ENCODE data around the gene SCAF8.
A peak's percentile ranks its signal among the peaks of the same experiment; 100 is the strongest.
"Not testable (repeated sequence)": the region's sequence is repeated elsewhere in the genome, so short reads cannot be mapped to it uniquely, and the experiment has no call there.

SCAF8 gene

DNA sequence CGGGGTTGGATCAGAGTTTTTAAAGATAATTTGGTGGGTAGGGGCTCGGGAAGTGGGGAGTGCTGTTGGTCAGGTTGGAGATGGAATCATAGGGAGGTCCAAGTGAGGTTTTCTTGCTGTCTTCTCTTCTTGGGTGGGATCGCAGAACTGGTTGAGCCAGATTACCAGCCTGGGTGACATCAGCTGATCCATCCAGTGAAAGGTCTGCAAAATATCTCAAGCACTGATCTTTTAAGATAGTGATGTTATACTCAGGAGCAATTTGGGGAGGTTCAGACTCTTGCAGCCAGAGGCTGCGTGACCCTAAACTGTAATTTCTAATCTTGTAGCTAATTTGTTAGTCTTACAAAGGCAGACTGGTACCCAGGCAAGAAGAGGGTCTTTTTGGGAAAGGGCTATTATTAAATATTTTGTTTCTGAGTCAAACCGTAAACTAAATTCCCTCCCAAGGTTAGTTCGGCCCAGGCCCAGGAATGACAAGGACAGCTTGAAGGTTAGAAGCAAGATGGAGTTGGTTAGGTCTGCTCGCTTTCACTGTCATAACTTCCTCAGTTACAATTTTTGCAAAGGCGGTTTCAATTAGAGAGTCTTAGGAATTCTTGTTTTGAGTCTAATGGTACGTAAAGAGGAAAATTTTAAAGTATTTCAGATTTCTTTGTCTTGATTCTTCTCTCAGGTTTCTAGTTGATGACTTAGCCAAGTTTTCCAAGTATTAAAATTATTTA lies 53.1 kb downstream of the SCAF8 start:
- DNase-seq = no peak

DNA sequence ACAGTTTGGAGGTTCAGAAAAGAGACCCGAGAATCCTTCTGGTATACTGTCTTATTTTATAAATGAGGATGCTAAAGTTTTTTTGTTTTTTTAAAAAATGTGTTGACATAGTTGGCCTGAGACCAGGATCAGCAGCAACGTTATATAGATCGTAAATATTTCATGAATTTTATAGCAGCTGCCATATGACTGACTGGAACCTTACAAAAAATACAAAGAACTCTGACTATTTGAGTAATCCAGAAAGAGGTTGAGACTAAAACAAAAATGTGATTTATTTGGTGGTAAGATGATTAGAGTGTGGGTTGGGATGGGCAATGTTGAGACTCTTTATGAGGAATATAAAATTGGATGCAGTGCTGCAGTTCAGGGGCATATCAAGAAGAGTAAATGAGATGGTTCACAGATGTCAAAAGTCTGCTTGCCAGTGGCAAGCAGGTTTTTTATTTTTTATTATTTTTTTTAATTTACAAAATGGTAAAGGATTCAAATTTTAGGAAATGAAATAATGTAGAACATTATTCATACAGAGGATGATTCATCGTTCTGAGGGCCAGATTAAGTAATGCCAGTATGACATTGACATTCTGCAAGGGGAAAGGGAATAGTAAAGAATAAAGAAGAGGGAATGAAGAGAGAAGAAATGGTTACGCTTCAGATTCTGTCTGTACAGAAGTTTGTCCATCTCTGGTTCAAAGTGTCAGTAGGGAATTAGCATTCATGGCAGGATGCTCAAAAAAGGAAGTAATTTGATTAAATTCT lies 58.5 kb downstream of the SCAF8 start:
- DNase-seq = no peak

DNA sequence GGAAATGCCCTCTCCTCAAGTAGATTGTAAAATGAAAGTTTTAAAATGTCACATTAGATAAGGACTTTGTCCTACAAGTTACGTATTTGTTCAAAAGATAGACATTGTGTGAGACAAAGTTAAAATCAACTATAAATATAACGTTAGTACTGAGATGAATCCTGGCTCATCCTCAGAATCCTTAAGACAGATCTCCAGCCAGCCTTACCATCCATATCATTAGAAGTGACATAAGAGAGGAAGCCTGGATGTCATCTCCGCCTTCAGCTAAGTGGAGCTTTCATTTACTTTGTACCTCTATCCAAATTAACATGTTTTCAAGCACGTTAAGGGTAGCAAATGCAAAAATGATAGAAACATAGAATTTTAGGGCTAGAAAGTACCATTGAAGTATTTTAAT lies 59.1 kb downstream of the SCAF8 start:
- DNase-seq = no peak

DNA sequence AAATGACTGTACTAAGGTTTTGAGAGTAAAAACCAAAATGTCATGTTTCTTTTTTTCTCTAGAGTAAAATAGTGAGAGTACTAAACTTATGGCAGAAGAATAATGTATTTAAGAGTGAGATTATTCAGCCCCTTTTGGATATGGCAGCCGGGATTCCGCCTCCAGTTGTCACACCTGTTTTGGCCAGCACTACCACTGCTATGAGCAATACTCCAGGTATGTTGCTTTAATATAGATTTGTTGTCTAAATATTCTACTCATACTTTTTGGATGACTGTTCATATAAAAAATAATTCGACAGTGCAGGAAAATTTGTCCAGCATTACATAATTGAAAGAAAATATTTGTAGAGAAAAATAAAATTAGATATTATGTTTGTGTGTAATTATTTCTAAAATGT lies 59.5 kb downstream of the SCAF8 start:
- DNase-seq = no peak

DNA sequence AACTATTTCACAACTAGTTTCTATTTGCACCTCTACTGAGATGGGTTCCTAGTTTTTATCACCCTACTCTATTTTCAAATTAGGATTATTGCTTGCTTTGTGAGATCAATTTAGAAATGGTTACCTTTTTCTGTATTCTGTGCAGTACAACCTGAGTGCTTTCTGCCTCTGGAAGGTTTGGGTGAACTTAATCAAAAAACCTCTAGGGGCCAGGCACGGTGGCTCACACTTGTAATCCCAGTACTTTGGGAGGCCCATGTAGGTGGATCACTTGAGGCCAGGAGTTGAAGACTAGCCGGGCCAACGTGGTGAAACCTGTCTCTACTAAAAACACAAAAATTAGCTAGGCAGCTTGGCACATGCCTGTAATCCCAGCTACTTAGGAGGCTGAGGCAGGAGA lies 63.3 kb downstream of the SCAF8 start:
- no peak for DNase-seq

DNA sequence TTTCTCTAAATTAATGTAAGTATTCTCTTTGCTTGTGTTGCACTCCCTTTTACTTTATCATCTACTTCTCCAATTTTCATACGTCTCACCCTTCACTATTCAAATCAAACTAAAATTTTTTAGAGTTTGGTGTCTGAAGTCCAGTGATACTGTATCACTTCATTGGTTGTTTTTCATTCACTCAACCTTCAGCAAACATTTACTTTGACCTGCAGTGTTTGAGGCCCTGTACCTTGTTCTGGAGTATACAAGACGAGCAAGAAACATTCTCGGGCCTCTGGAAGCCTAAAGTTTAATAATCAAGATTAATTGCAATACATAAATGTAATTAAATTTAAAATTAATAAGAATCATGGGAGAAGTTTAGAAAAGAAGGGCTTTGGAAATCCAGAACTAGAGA lies 64.6 kb downstream of the SCAF8 start:
- no peak for DNase-seq

DNA sequence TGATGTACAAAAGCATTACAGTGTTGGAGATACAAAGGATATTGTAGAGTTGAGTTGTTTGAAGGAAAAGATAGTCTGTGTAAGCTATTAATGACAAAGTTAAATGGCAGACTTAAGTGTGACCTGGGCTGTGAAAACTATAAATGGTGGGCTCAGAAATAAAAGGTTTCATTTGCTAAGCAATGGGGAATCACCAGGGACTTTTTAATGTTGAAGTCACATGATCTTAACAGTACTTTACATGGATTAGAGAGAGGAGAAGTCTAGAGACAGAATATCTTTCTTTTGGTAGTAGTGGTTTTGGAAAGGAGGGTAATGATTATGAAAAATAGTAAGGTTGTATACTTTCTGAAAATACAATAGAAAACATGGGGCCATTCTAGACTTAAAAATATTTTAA lies 67.1 kb downstream of the SCAF8 start:
- DNase-seq = no peak

DNA sequence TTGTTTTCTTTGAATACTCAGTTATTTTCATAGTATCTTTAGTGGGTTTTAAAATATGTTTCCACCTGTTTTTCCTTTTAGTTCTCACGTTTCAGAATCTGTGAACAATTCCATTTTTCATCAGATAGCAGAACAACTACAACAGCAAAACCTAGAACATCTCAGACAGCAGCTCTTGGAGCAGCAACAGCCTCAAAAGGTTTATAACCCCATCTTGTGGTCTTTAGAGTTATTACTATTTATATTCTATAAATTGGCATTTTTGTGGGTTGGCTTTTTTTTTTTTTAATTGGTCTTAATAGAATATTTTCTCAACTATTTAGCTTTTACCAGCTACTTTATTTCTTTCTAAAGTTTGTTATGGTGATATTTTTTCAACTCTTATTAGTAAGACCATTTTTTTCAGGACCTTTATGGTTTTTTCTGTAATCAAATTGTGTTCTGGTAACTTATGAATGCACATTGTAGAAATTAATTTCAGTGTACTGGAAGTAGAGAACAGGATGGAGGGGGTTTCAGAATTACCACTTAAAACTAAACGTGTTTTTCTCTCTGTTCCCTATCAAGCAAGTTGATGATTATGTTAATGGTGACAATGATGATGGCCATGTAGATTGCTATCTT lies 72.2 kb downstream of the SCAF8 start:
- DNase-seq = peak; percentile 44

DNA sequence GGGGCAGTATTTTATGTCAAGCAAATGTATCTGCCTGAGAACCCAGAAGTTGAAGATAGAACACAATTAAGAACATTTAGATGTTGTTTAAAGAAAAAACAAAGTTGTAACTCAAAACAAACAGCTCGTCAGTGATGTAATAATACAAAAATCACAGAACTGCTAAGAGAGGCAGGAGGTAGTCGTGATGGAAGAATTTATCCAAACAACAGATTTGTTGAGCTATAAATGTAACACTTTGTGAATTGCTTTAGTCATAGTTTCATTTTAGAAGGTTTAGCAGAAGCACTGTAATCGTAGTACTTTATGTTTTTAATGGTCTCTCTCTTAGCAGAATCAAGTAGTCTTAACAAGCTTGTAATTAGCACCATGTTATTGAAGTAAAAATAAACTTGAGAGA lies 73.6 kb downstream of the SCAF8 start:
- no peak for DNase-seq

DNA sequence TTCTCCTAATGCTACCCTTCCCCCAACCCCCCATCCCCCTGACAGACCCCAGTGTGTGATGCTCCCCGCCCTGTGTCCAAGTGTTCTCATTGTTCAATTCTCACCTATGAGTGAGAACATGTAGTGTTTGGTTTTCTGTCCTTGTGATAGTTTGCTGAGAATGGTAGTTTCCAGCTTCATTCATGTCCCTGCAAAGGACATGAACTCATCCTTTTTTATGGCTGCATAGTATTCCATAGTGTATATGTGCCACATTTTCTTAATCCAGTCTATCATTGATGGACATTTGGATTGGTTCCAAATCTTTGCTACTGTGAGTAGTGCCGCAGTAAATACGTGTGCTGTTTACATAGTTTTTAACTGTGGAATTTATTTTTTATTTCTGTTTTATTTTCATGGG lies 78.4 kb downstream of the SCAF8 start:
- DNase-seq = not testable (repeated sequence)

DNA sequence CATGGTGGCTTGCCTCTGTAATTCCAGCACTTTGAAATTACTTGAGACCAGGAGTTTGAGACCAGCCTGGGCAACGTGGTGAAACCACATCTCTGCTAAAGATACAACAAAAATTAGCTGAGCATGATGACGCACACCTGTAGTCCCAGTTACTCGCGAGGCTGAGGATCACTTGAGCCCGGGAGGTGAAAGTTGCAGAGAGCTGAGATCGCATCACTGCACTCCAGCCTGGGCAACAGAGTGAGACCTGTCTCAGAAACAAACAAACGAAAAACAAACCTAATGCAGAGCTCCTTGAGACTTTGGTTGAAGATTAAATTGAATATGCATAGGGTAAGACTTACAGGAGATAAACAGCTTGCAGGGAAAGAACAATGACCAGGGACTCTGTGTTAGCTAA lies 80.8 kb downstream of the SCAF8 start:
- no peak for DNase-seq

DNA sequence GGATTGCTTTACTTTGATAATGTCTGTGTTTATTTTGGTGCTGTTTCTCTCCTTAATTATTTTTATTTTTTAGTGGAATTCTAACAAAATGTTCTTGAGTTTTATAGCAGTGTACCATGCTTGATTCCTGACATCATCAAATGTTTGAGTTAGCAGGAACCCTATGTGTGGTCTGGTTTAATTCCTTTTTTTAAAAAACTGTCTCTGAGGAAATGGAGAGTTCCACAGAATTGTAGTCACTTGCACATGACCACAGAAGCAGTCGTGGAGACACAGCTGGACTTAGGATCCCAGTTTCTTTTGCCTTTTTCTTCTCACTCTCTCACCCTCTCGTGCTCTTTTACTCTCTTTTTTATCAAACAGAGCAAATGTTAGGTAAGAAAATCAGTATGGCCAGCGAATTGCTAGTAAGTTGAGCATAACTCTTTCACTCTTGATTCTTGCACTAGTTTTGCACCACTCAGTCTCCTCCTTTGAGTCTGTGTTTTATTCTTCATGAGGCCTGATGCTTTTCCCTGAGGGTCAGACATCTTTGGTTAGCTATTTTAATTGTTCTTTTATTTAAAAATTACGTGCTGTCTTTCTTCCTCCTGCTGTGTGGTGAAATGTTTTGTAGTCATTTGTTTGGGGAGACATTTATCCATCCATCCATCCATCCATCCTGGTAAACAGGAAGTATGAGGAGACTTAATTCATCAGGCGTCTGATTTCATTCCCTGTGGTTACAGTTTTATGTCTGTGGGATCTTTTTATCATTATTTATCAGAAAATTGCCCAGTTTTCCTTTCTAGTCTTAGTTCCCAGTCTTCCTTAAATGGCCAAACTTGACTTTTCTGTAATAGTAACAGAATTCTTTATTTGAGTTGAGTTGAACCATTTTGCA lies 83.0 kb downstream of the SCAF8 start:
- DNase-seq = no peak

DNA sequence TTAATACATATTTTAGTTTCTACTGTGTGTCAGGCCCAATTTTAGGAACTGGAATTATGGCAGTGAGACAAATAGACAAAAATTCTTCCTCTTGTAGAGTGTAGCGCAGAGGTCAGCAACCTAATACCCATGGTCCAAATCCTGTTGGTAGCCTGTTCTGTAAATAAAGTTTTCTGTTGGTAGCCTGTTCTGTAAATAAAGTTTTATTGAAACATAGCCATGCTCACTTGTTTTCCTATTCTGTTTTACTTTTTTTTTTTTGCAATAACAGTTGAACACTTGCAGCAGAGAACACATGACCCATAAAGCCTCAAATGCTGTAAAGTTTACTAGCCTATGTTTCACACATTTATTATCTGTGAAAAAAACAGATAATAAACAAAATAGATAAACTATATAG lies 87.9 kb downstream of the SCAF8 start:
- no peak for DNase-seq

DNA sequence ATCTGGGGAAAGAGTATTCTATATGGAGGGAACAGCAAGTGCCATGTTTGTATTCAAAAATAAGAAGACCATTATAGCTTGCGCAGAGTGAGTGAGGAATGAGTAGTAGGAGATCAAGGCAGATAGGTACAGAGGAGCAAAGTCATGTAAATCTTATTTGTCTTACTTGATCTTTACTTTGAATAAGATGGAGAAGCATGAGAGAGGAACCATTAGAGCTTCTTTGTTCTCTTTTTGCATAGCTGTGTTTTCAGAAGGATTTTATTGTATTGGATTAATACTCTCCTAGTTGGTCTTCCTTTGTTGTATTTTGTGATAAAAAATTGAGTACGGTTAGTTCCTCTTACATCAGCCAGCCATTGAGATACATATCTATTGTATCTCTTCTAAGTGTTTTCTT lies 88.4 kb downstream of the SCAF8 start:
- DNase-seq = no peak

DNA sequence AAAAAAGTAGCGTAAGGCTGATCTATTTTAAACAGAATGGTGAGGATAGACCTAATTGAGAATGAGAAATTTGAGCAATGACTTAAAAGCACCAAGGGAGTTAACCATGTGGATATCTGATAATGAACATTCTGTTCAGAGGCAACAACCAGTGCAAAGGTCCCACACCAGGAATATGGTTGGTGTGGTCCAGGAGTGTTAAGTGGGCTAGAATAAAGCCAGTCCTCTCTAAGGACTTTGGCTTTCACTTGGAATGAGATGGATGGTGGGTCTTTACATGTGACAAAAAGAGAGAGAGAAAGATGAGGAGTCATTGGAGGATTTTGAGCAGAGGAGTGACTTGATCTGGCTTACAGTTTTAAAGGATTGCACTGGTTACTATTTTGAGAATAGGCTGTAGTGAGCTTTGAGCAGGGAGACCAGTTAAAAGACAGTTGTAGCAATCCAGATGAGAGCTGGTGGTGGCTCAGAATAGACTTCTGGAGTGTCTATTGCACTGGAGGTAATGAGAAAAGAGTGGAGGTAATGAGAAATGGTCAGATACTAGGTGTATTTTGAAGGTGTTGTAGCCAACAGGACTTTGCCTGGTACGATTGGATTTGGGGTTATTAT lies 89.8 kb downstream of the SCAF8 start:
- DNase-seq = no peak

DNA sequence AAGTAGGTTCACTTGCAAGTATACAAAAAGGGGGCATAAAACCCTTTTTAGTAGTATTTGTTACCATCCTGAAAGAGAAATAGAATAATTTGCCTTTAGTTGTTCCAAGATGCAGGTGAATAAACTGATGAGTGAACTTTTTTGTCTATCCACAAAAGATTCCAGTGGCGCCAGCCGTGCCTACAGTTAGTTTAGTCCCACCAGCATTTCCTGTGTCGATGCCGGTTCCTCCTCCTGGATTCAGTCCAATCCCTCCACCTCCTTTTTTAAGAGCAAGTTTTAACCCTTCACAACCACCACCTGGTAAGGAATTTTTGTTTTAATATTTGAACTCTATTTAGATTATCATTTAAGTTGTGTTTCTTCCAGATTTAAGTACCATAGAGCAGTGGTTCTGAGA lies 90.9 kb downstream of the SCAF8 start:
- no peak for DNase-seq

DNA sequence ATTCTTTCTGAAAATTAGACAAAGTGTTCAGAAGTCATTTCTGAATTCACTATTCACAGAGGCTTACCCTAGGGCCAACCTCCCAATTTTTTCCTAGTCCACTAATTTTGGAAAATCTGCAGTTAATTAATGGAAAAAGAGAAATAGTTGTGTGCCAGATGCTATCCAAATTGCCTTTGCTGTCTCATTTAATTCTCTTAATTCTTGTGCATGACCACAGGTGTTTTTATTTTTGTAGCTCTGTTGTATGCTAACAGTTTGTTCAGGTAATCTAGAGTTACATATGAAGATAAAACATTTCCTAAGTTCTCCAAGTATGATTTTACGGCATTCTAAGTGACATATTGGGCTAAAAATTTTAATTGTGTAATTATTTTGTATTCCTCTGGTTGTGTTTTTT lies 96.8 kb downstream of the SCAF8 start:
- no peak for DNase-seq

DNA sequence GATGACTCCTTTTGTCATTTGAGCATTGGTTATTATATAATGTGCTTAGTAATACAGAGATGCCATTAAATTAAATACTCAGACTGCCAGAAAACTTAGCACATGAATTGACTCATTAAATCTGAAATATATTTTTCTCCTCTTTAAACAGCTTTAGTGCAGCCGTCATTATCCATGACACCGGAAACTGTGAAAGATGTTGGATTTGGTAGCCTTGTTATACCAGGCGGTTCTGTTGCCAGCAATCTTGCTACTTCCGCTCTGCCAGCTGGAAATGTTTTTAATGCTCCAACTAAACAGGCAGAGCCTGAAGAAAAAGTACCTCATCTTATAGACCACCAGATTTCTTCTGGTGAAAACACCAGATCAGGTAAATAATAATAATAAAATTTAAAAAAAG lies 97.6 kb downstream of the SCAF8 start:
- no peak for DNase-seq

DNA sequence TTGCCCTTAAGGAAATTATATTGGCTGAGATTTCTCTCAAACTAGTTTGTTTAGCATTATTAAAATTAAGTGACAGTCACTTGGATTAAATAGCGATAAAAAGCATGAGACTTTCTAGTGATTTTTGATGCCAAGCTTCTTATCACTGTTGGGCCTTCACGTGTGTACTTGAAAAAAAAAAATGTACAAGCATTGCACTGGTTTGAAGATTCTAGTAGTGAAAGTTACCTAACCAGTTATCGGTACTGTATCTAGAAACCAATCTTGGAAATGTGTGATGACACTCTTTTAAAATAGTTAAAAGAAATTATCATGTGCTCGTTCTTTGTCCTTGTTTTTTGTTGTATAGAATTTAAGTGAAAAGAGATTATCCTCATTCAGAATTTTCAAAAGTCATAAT lies 102.1 kb downstream of the SCAF8 start:
- DNase-seq = no peak

DNA sequence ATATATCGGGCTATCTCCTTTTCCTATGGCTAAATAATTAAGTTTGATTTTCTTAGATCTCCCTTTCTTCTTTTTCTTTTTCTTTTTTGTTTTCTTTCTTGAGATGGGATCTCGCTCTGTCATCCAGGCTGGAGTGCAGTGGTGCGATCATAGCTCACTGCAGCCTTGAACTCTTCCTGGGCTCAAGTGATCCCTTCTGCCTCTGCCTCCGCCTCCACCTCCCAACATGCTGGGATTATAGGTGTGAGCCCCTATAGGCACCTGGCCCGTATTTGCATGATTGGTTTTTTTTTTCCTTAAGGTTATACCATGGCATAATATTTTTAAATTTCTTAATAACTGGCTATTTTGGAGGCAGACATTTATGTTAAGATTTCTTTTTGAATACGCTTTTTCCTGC lies 106.3 kb downstream of the SCAF8 start:
- DNase-seq = no peak

DNA sequence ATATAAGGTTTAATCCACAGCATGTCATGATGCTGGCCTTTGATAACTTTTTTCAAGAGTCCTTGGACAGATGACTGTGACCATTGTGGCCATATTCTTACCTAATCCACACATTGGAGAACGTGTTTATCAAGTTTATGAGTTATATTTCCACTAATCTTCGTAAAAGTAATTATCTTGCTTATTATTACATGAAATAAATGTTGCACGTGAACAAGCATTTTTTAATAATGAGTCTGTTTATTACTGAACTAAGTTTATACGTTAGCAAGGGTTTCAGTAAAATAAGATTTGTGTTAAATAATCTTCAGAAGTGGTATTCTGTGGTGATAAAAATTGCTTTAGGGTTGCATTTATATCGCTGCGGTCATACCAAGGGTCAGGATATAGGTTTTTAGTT lies 107.1 kb downstream of the SCAF8 start:
- DNase-seq = no peak

DNA sequence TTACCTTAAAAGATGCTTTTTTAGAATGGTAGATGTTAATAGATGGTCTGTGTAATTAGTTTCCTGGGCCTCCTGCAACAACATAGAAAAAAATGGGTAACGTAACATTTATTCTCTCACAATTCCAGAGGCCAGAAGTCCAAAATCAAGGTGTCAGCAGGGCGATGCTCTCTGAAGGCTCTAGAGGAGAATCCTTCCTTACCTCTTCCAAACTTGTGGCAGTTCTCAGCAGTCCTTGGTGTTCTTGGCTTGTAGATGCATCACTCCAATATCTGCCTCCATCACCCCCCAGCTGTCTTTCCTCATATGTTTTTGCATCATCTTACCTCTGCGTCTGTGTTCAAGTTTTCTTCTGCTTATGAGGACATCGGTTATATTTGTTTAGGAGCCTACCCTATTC lies 107.9 kb downstream of the SCAF8 start:
- DNase-seq = no peak

DNA sequence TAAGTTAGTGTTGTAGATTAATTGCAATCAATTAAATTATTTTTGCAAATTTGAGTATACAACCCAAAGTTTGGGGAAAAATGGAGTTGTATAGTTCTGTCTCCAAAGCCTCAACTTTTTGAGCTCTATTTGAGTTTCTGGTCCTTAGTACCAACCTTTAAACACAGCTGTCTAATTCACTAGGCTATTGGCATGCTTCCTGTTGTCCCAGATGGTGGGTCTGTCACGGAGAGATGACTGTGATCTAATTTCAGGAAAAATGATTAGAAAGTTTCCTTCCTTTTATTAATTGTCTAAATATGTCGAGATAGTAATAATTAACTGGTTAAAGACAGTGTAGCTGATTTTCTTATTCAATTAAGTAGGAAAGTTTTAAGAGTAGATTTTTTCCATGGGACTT lies 109.6 kb downstream of the SCAF8 start:
- DNase-seq = no peak
